ENCODE measurements around the gene ACSL1. TPM values are rescaled to one million over a fixed set of nuclear protein-coding genes. Genes with fewer than 3 reads are reported as not detected.

Gene ACSL1
- total RNA-seq, 1 experiment from 2014 or later, result 12.5 TPM

GRCh38 chr4:184751585-184751956 lies 74.2 kb downstream of the ACSL1 start:
- CTCF ChIA-PET, result no interaction called here
- no peak overlapping the region for H2AFZ ChIP-seq (ENCODE audit: low read depth, low read length, poor library complexity, severe bottlenecking)
- H4K20me1 ChIP-seq (ENCODE audit: insufficient read depth), result no peaks in the 10 kb centered on the region
- RAD21 ChIA-PET (ENCODE audit: low non-redundant PET in 1 of 2, low total read pairs in 2 of 2, uncharacterized antibody in 2 of 2, unreplicated experiment in 2 of 2), result no interaction called here
- H3K9me2 ChIP-seq (ENCODE audit: insufficient read depth), result no peaks in the 10 kb centered on the region
- no peak overlapping the region for H3K9ac ChIP-seq (ENCODE audit: low read length)
- intact Hi-C loops (cut with micrococcal nuclease), result no loop called here
- ATAC-seq (no peak), DNase-seq (ENCODE audit: low read depth, low spot score) (no peak)
- no peaks in the 10 kb centered on the region for H3K36me3 ChIP-seq (ENCODE audit: control insufficient read depth in 1 of 2, insufficient read depth in 2 of 2, low read length in 2 of 2)
- H3K79me2 ChIP-seq (ENCODE audit: insufficient read depth, low read length), result no peaks in the 10 kb centered on the region
- H3K9me3 ChIP-seq (ENCODE audit: control insufficient read depth in 1 of 2, insufficient read depth in 1 of 2, low read depth in 1 of 2, low read length in 2 of 2), result no peaks in the 10 kb centered on the region
- BruUV-seq (replicated peaks), result no TSS peak
- H3K4me2 ChIP-seq (ENCODE audit: low read length), result no peak overlapping the region
- no peak overlapping the region for H3K27ac ChIP-seq (ENCODE audit: low read depth, low read length)
- no peaks in the 10 kb centered on the region for H3K27me3 ChIP-seq (ENCODE audit: insufficient read depth, low read length)
- H3K4me1 ChIP-seq (ENCODE audit: control insufficient read depth in 1 of 2, insufficient read depth in 2 of 2, low read length in 2 of 2), result peaks cover 0 to 2% of the 10 kb centered on the region in 2 experiments; a peak in 1 of 4 replicates
- POLR2A ChIA-PET, result no interaction called here
- no peak overlapping the region for H3K4me3 ChIP-seq (replicated peaks in 1 of 2; ENCODE audit: low read depth in 1 of 2, low read length in 2 of 2)
- TF ChIP-seq ELF1 (IDR thresholded peaks at IDR 0.05; ENCODE audit: borderline replicate concordance, low read depth) (no peak), POLR2A (IDR thresholded peaks at IDR 0.05; ENCODE audit: borderline replicate concordance, extremely low read depth, insufficient read depth, insufficient read length) (no peak), ZNF274 (IDR thresholded peaks at IDR 0.05; ENCODE audit: low read depth, low read length) (no peak), ZFX (IDR thresholded peaks at IDR 0.05) (no peak), RAD21 (IDR thresholded peaks at IDR 0.05; ENCODE audit: low read depth) (no peak), FOSL1 (IDR thresholded peaks at IDR 0.05; ENCODE audit: low read depth) (no peak), EGR1 (IDR thresholded peaks at IDR 0.05; ENCODE audit: low read depth) (no peak), SIN3A (IDR thresholded peaks at IDR 0.05; ENCODE audit: low read depth) (no peak), YY1 (IDR thresholded peaks at IDR 0.05; ENCODE audit: extremely low read depth, insufficient replicate concordance, low read depth, low read length) (no peak), EZH2 (IDR thresholded peaks at IDR 0.05) (no peak), TCF7L2 (IDR thresholded peaks at IDR 0.05; ENCODE audit: borderline replicate concordance, extremely low read depth, insufficient read depth, insufficient read length) (no peak), REST (IDR thresholded peaks at IDR 0.05; ENCODE audit: low read depth) (no peak), MAX (IDR thresholded peaks at IDR 0.05) (no peak), JUND (IDR thresholded peaks at IDR 0.05) (no peak), POLR2AphosphoS5 (IDR thresholded peaks at IDR 0.05; ENCODE audit: low read depth, low read length) (no peak), SP1 (IDR thresholded peaks at IDR 0.05; ENCODE audit: low read depth) (no peak)
